Psoas muscle (tissue), 8 donors: Measurements from ENCODE around the gene LAMC1. TPM values are rescaled to one million over a fixed set of nuclear protein-coding genes. Genes with fewer than 3 reads are reported as not detected.

Experiments
- ATAC-seq, 4 donors: fragments of 200-7000 bp; cut with Tn5 transposase; one replicate each; pipeline ENCODE4 v1.9.1; 2020; ENCODE audit warnings: moderate library complexity in 3 of 4, mild to moderate bottlenecking in 2 of 4
- DNase-seq, 2 donors: peaks; one replicate each; pipeline ENCODE4 v3.0.0-alpha.2; 2020
- H3K27ac ChIP-seq: fragments of 200-600 bp; one replicate; pipeline ENCODE4 v1.8.0; 2022
- H3K27me3 ChIP-seq, 3 donors: fragments of 200-600 bp in 1 of 3; one replicate each; pipeline versions ENCODE4 v1.6.1 to v1.8.0; 2013 to 2022; ENCODE audit warnings: low read length in 2 of 3, mild to moderate bottlenecking in 2 of 3, moderate library complexity in 1 of 3; ENCODE audit not compliant: insufficient read depth in 3 of 3
- H3K36me3 ChIP-seq, 2 donors: fragments of 200-600 bp in 1 of 2; one replicate each; pipeline versions ENCODE4 v1.6.1 to v1.8.0; 2013 to 2022; ENCODE audit warnings: low read depth in 1 of 2, mild to moderate bottlenecking in 1 of 2, moderate library complexity in 1 of 2; ENCODE audit not compliant: insufficient read depth in 1 of 2
- H3K4me1 ChIP-seq: fragments of 200-600 bp; one replicate; pipeline ENCODE4 v1.8.0; 2022
- H3K4me3 ChIP-seq: fragments of 200-600 bp; one replicate; pipeline ENCODE4 v1.8.0; 2022; ENCODE audit warnings: mild to moderate bottlenecking
- H3K9me3 ChIP-seq: fragments of 200-600 bp; one replicate; pipeline ENCODE4 v1.8.0; 2022
- WGBS, 3 donors: extraction: QIAGEN DNeasy Blood & Tissue Kit; methylation state at CpG; one replicate each; pipeline versions ENCODE4 v1.1.6 to v1.1.7; 2013; 5-methylcytosine and 5-hydroxymethylcytosine counted together
- intact Hi-C, 2 donors: fragments of 100-400 bp; cut with DNase I; formaldehyde crosslinking; loops; one replicate each; pipeline versions ENCODE4 v1.11.0 to v1.14.2; 2022
- polyA plus RNA-seq, 3 donors: library from polyadenylated mRNA; stranded (reverse); fragments of 200-250 nt; gene quantifications; one replicate each; pipeline ENCODE4 v1.2.3, GENCODE V29; 2013
- total RNA-seq, 4 donors: library from RNA; stranded (reverse); fragmentation: NEBNext Ultra II Directional in 2 of 4; extraction: Animal tissue kit (Norgen Biotek cat#: 25700) in 2 of 4; gene quantifications; one replicate each; pipeline versions ENCODE4 v1.2.1 to v1.2.4, GENCODE V29; 2021 to 2023
- TF ChIP-seq, protein P1 (sequence below): fragments of 200-600 bp; IDR thresholded peaks from one replicate; pipeline ENCODE4 v1.8.0; 2022; ENCODE audit warnings: antibody characterized with exemption
- donor health status: healthy with polysubstance abuse.
- donor health status: DM: no; HTN: no; CAD: no; lungs with moderate emphysema.
- donor health status: Bipolar disorder and iron deficiency.
- donor health status: healthy.
- donor health status: DM: yes; HTN: yes; CAD: no.
- donor health status: DM: no; HTN: no; CAD: no.
- donor health status: DM: no; HTN: no; CAD: no.
- donor health status: DM: yes; HTN: yes; CAD: no.

Gene LAMC1
- total and polyA plus RNA-seq, 7 donors: 28.0 to 94.4 (median 71.4) TPM

DNA sequence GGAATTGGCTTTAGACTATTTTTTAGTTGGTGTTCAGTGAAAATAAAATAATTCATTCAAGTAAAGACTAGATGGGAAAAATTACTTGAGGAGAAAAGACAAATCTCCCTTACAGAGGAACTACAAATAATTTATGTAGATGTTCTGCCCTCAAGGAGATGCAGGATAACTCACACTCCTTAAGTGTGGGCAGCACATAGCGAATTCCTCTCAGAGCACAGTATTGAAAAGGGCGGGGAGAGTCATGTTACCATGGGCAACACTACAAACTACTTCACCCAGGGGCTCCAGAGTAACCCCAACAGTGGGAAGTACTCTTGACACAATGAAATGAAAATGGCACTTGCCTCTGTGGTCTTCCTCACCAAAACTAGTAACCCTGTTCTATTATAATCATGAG, 142.2 kb downstream of the LAMC1 start:
- 98 to 100% (median 100%) methylated on average over 2 of the region's 2 CpGs for WGBS, 3 donors
- Histone ChIP-seq H3K4me1 (no peaks in the 10 kb centered on the region), H3K27ac (no peak overlapping the region), H3K4me3 (no peak overlapping the region), H3K27me3 (no peaks in the 10 kb centered on the region), H3K36me3 (no peaks in the 10 kb centered on the region), H3K9me3 (no peaks in the 10 kb centered on the region)
- ATAC-seq (no peak), DNase-seq (no peak)
- intact Hi-C loops: no loop called here
- TF ChIP-seq, protein P1, sequence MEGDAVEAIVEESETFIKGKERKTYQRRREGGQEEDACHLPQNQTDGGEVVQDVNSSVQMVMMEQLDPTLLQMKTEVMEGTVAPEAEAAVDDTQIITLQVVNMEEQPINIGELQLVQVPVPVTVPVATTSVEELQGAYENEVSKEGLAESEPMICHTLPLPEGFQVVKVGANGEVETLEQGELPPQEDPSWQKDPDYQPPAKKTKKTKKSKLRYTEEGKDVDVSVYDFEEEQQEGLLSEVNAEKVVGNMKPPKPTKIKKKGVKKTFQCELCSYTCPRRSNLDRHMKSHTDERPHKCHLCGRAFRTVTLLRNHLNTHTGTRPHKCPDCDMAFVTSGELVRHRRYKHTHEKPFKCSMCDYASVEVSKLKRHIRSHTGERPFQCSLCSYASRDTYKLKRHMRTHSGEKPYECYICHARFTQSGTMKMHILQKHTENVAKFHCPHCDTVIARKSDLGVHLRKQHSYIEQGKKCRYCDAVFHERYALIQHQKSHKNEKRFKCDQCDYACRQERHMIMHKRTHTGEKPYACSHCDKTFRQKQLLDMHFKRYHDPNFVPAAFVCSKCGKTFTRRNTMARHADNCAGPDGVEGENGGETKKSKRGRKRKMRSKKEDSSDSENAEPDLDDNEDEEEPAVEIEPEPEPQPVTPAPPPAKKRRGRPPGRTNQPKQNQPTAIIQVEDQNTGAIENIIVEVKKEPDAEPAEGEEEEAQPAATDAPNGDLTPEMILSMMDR: no peak

DNA sequence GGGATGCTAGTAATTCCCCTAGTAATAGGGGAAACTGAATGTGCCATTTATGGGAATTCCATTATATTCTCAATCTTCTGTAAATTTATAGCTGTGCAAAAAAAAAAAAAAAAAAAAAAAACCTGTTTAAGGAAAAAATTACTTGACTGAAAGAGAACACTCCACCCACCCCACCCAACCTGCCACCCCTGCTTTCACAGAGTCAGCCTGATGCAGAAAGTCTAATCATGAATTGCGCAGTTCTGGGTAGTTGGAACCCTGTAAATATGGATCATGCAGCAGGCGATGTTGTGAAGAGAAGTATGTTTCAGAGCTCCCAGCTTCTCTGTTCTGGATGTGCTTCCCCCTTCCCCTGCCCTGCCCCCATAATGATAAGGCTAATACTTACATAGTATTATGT, 143.2 kb downstream of the LAMC1 start:
- TF ChIP-seq, protein P1: no peak
- no peaks in the 10 kb centered on the region for H3K9me3 ChIP-seq
- 96 to 100% (median 99%) methylated on average over 2 of the region's 2 CpGs for WGBS, 3 donors
- intact Hi-C loops: no loop called here
- H3K36me3 ChIP-seq: no peaks in the 10 kb centered on the region
- DNase-seq (no peak), ATAC-seq (no peak)
- H3K4me1 ChIP-seq: no peaks in the 10 kb centered on the region
- H3K27me3 ChIP-seq: no peaks in the 10 kb centered on the region
- no peak overlapping the region for H3K4me3 ChIP-seq
- H3K27ac ChIP-seq: no peak overlapping the region

DNA sequence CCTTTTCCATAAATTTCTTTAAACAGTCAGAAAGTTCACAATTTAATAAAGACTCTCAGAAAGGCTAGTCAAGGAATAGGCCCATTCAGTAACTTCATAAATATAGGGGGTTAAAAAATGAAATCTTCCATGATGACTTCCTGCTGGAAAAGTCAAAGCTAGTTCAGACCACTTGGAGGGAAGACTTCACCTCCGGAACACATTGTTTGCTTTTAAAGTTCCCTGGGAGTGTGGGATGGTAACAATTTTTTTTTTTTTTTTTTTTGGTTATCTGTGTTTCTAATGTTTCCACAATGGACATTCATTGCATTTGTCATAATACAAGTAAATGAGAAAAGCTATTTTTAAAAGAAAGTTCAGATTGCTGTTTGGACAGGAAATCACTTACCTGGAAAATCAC, 144.5 kb downstream of the LAMC1 start:
- TF ChIP-seq, protein P1: no peak
- Histone ChIP-seq H3K27ac (no peak overlapping the region), H3K9me3 (no peaks in the 10 kb centered on the region), H3K4me1 (no peaks in the 10 kb centered on the region), H3K27me3 (no peaks in the 10 kb centered on the region), H3K4me3 (no peak overlapping the region), H3K36me3 (no peaks in the 10 kb centered on the region)
- WGBS, 3 donors: 65 to 84% (median 69%) methylated on average over 1 of the region's 1 CpG
- DNase-seq: no peak
- ATAC-seq: no peak
- intact Hi-C loops: no loop called here

DNA sequence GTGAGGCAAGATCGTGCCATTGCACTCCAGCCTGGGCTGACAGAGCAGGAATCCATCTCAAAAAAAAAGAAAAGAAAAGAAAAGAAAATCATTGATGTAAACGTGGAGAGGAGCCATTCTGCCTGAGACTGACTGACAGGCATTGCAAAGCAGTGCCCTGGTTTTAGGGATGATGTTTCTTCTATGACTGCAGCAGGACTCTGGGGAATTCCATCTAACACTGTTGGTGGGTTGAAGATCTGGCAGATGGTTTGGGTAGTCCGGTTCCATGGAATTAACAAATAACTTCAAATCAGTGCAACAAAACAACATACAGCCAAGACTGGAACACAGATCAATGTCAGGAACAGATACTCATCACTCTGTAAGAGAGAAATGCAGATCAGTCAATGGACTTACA, 145.1 kb downstream of the LAMC1 start:
- no peaks in the 10 kb centered on the region for H3K9me3 ChIP-seq
- DNase-seq: no peak
- no peaks in the 10 kb centered on the region for H3K36me3 ChIP-seq
- no peak for ATAC-seq
- intact Hi-C loops: no loop called here
- H3K27ac ChIP-seq: no peak overlapping the region
- 46 to 66% (median 57%) methylated on average over 3 of the region's 3 CpGs for WGBS, 3 donors
- H3K4me3 ChIP-seq: no peak overlapping the region
- TF ChIP-seq, protein P1: no peak
- H3K27me3 ChIP-seq: no peaks in the 10 kb centered on the region
- H3K4me1 ChIP-seq: no peaks in the 10 kb centered on the region

DNA sequence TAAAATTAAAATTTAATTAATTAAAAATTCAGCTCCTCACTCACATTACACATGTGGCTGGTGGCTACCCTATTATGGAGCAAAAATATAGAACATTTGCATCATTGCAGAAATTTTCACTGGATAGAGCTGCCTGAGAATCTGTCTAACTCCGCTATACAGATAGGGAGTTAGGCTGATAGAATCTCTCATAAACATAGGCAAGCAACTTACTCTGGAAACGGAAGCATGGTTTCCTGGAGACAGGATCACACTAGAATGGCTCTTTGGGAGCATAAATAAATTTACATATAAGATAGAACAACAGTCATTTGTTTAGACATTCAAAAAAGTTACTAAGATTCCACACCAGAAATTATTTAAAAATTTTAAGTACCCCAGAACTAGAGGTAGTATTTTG, 150.6 kb downstream of the LAMC1 start:
- DNase-seq (no peak), ATAC-seq (no peak)
- Histone ChIP-seq H3K9me3 (no peaks in the 10 kb centered on the region), H3K4me1 (no peaks in the 10 kb centered on the region), H3K27ac (no peak overlapping the region), H3K4me3 (no peak overlapping the region), H3K36me3 (no peaks in the 10 kb centered on the region), H3K27me3 (no peaks in the 10 kb centered on the region)
- TF ChIP-seq, protein P1: no peak
- intact Hi-C loops: no loop called here
- 67 to 74% (median 72%) methylated on average over 2 of the region's 2 CpGs for WGBS, 3 donors
